GM21390 (cell line): Measurements from ENCODE around the gene SHC3.

Experiments used
- ATAC-seq: cut with Tn5 transposase; IDR thresholded peaks from one replicate; pipeline ENCODE4 v1.9.1; 2021; ENCODE audit not compliant: unreplicated experiment

SHC3 gene

DNA sequence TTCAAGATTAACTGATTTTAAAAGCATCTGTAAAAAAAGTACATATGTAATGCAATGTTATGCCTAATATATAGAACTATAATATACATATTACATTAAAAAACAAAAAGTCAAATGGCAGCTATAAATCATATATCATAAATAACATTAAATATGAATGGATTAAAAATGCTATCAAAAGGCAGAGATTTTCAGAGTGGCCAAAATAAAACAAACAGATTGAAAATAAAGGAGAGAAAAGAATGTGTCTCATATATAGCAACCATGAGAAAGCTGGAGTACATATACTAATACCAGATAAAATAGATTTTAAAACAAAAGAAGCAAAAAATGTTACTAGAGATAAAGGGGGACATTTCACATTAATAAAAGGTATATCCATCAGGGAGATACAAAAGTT lies 148.8 kb downstream of the SHC3 start:
- no peak for ATAC-seq

DNA sequence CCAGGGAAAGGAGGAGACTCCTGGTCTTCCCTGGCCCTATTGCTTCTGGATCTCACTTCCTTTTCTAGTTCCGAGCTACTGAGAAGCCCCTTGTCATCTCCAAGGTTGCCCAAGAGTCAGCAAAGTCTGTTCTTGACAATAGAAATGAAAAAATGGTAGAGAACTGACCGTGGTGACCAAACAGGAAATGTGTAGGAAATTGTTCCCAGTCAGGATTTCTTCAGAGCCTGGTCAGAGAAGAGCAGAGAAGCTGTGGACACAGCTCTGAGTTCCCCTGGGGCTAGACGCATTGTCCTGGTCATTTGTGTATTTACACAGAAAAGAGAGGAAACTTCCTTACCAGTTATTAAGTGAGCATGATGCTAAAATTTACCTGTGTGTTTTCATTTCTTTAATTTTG lies 151.7 kb downstream of the SHC3 start:
- no peak for ATAC-seq

DNA sequence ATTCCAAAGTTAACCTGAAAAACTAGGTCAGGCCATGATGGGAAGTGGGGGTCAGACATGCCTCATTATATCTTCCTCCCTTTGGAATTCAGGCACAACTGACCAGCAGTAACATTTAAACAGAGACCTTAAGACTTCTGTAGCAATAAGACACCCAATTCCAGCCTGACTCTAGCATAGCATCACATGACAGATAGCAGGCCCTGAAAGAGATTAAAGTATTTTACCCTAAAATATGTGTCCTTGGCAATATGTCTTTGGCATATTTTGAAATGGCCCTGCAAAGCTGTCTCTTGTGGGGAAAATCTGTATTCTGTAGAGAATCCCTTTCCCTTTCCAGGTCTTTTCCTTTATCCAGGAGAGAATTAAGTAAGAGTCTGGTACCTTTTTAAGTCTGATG lies 153.1 kb downstream of the SHC3 start:
- no peak for ATAC-seq

DNA sequence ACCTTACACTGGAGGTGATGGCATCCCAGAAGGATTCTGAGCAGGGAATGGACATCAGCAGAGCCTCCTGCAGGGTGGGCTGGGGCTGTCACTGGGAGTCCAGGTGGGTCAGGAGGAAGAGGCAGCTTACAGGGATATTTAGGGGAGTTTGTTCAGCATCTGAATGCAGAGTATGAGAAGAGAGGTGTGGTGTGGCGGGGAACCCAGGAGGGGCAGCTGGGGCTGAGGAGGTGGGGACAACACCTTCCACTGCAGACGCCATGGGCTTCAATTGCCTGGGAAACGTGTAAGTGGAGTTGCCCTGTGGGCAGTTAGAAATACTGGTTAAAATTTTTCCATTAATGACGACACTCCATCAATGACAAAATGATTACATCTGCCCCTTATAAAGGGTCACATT lies 153.9 kb downstream of the SHC3 start:
- ATAC-seq, result no peak

DNA sequence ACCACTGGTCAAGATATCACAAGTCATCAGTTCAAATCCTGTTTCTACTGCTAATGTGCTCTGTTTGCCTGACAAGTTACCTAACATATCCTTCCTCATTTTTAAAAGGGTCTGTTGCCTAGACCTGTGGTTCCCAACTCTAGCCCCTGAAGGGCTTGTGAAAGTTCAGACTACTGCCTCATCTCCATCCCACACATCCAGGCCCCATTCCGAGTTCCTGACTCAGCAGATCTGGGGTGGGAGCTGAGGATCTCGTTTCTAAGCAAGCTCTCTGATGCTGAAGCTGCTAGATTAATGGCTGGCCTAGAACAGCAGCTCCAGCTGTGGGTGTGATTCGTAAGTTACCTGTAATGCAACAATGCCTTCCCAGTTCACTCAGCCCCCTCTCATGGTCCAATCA lies 154.9 kb downstream of the SHC3 start:
- no peak for ATAC-seq

DNA sequence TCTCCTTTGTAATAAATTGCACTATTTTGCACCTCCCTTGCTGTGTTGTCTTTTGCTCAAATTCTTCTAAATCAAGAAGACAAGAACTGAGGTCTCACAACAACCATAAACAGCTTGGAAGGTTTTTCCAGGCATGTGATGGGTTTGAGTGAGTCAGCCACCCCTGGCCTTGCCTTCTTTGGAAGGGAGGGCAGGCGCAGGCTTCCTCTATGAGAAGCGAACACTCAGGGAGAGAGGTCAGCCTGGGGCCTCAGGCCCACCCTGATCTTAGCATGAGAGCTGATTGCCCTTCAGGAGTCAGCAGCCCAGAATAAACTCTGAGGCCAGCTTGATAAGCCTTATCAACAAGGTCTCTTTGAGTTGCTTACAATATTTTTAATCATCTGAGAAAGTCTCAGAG lies 155.7 kb downstream of the SHC3 start:
- ATAC-seq, result no peak

DNA sequence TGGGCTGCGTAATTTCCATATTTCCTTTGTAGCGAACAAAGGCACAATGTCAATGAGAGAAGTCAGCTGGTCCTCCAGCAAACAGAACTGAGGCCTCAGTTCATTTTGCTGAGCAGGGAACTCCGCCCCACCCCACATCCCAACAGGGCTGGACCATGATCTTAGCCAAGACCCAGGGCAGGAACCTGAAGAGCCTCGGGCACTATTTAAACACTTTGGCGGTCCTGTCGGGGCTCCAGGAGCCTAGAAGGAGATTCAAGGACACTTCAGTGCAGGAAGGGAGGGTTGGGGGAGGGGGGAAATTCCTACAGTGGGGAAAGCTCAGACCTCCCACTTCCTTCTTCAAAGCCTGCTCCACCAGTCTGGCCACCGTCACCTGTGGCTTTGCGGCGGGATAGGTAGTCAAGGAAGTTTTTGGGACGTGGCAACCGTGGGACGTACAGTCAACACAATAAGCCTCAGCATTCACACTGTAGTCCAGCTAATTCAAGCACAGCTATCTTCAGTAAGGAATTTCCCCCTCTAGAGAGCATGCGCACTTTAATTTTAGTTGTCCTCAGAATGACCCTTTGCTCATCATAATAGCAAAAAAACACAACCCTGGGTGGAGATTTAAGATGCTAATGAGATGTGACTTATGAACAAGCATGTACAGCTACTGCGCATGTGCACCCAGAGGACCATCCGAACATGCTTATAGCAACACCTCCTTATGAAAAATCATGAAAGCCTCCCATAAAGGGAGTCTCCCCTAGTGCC lies 156.4 kb downstream of the SHC3 start:
- no peak for ATAC-seq

DNA sequence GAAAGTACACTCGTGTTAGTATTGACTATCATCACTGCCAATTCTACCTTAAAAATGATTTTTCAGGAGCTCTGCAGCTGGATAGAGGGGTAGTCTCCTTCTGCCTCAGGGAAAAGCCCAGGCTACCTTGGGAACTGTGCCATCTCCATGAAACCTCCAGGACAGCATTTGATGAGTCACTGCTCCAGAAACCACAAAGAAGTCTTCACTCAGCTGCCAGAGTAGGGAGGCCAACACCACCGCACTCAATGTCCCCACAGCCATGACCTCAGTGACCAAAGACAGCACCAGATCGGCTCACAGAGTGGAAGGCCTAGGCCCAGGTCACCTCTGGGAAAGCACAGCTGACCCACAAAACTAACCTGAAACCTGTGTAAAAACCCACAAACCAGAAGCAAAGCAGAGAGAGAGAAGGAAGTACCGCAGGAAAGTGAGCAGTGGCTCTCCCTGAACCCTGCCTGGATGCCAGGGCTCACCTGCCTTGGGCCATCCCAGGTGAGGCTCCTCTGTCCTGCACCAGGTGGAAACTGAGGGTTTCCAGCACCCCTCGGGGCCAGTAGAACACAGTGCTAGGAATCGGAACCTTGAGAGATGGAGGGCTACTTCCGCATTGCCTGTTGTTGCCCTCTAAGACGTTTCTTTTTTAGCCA lies 157.3 kb downstream of the SHC3 start:
- no peak for ATAC-seq

DNA sequence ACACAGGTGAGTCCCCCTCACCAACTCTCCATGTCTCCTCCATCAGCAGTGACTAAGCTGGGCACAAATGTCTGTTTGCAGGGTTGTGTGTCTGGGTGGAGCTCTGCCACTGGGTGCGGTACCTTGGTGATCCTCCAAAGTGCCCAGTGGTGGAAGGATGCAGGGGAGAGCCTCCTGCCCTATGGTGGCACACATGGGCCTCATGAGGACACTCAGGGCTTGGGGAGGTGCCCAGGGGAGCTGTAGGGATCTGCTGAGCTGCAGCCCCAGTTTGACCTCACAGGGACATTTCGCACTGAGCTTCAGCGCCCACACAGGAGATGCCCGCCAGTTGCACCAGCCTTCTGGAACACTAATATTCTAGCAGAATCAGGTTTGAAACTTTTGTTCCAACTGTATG lies 157.9 kb downstream of the SHC3 start:
- no peak for ATAC-seq

DNA sequence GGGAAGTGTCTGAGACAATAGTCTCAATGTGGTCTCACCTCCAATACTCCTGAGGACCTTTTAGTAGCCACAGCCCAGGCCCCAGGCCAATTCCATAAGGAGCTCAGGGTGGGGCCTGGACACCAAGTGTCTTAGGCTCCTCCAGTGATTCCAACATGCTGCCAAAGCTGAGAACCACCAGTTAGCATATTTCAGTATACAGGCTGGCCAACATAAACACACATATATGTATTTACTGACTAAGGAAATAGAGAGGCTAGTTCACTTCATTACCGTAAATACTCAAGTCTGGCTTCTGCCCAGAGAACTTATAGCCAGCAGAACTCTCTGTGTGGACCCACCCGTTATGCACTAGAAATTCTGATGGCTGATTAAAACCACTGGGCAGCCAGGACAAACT lies 163.3 kb downstream of the SHC3 start:
- no peak for ATAC-seq

DNA sequence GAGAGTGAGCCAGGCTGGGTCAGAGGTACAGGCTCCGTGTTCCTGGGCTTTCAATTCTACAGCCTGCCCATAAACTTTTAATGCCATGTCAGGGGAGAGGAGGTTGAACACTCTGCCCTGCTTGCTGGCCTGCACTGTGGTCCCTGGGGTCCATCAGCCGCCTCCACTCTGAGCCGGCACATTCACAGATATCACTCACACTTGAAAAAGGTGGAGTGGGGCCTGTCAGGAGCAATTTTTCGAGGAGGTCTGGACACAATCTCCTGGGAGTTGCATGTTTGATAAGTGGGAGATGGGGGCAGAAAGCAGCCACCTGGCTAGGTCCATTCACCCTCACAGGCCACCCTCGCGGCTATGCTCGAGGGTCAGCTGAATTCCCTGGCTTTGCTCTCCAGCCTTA lies 164.5 kb downstream of the SHC3 start:
- ATAC-seq, result no peak

DNA sequence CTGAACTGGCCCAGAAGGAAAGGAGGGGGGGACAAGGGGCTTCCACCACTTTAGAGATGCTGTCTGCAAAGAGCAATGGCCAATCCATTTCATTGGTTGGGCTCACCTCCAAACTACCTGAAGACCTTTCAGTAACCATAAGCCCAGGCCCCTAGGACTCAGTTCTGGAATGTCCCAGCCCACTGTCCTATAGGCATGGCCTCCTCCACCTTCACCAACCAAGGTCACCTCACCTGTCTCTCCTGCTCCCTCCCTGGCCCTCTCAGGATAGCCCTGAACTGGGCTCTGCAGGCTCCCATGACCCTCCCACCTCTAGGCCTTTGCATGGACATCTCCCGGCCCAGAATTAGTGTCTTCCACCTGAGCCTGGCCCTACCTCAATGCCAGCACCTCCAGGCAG lies 165.0 kb downstream of the SHC3 start:
- ATAC-seq, result no peak

DNA sequence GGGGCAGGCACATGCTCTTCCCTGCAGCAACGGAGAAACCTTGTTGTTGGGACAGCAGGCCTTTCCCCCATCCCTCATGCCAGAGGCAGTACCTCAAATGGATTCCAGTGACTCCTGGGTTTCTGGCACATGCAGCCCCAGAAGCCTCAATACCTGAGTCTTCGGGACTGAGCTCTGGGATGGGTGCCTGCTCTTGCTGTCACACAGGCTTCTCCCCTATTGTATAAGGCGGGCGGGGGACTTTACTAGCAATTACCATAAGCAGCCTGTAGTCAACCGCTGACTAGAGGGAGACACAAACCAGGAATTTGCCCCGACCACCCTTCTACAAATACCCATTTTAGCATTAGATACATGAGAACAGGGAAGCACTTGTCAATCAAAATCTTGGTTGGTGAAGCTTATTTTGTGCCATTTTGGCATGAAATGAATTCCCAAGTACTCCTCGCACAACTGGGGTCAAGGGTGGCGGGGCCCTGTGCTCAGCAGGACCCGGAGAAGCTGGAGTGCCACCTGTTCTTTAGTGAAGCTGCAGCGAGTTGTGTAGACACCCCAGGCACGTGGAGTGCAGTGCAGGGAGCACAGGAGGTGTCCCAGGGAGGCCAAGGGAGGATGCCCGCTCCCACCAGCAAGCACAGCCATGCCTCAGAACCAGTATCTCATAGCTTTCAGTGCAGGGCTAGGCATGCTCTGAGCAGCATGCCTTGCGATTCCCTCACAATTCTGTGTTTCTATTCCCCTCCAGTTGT lies 166.2 kb downstream of the SHC3 start:
- no peak for ATAC-seq

DNA sequence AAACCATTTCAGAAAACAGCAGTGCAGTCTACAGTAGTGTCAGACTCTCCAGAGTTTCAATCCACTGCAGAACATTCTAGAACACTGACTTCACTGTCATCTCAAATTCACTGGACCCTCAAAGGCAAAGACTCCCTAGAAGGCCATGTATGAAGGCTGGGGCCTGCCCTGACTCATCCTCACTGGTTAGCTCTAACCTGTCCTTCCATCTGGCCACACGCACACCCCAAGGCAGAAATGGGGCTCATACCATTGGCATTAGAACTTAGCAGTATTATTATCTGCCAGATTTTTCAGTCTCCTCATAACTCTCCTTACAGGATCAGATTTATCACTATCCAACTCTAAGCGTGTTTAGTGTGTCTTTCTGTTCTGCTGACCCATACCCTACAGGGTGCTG lies 166.9 kb downstream of the SHC3 start:
- no peak for ATAC-seq

DNA sequence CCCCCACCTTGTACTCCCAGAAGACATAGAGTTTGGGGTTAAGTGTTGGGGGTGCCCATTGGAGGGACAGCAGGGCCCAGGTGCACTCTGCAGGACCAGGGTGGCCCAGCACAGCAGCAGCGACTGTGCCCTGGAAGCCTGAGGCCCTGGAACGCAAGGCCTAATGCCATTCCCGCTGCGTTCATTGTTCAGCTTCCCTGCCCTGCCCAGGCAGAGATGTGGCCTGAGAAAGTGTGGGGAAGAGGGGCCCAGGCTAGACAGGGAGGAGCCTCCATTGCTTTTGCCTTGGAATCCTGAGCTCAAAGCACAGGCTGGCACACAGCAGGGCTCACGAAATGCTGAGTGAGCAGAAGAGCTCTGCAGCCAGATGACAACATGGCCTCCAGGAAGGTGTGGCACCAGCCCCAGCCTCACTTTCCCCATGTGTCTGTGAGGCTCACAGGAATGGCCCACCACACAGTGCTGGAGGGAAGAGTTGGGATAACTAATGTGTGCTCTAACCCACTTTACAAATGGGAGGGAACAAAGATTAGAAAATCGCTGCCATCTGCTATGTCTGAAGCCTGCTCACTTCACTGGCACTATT lies 168.0 kb downstream of the SHC3 start:
- no peak for ATAC-seq

DNA sequence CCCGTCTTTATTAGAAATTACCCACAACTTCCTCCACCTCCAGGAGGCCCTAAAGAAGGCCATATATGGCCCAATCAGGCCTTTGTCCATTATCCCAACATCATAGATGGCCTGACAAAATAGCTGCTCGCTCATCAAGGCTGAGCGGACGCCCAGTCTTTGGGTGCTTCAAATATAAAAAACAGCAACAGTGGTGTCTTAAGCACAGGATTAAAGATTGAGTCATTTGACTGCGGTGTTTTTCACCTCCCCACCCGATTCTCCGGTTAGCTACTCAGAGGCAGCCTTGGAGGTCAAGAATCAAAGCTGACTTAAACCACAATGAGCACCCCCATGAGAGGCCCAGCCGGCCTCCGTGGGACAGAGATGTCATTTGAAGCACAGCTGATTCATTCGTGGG lies 168.6 kb downstream of the SHC3 start:
- no peak for ATAC-seq

DNA sequence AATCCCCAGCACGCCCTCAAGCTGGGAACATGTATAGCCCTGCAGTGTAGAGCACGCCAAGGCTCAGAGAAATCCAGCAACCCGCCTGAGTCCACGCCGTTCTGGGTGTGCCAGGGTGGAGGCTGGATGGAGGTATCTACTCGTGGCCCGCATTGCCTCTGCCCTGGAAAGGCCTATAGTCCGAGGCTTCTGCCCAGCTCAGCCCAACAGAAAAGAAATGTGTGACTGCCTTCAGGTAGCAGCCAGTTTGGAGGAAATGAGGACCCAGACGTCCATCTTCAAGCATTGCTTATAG lies 169.1 kb downstream of the SHC3 start:
- ATAC-seq, result no peak

DNA sequence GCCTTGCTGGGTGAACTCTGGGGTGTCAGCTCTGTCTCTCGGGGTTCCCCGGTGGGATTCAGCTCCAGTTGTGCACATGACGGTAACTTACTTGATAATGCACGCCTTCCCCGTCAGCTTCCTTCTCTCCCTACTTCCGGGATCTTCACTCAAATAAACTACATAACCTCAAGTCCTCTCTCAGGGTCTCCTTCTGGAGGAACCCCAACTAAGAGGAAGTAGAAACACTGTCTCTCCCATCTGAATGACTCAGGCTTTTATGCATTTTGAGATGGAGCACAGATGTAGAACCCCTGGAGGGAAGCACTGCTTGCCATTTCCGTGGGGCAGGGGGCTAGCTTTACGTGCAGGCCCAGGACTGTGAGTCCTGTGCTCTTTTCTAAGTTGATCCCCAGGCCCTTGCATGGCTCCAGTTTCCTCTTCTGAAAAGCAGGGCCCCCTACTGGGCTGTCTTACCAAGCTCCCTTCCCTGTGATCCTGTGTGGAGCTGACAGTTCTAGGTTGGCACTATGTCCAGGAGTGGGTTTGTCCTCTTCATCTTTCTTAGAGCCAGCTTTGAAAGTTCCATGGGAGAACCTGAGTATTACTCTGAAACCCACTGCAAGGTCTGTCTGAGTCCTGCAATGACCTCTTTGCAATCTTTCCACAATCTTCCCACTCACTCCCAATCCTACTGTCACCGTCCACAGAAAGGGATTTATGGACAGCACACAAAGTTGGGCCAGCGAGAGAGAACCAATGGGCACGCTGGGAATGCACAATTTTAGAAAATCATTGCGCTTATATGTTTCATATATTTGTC lies 169.7 kb downstream of the SHC3 start:
- no peak for ATAC-seq

DNA sequence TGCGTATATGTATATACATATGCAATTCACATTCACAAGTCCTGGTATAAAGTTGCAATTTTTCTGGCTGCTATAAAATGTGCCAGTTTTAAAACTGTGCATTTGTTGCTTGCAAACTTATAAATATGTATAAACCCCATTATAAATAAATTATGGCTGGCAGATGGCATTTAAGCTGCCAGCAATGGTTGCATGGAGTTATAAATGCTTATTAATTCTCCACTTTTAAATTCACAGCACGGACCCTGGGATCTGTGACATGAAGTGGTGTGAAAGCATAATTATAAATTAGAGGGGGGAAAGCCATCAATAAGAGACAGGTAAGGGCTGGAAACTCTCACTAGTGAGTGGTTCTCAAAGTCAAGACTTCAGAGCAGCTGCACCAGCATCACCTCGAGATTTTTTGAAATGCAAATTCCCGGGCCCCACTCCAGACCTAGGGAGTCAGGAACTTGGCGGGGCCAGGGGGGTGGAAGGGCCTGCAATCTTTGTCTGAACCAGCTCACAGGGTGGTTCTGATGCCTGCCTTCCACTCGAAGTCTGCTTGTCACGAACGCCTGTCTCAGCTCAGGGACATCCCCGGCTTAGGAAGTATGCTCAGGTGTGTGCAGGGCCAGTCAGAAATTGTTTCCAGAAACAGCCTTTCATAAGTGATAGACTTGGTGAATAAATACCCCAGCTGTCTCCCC lies 170.4 kb downstream of the SHC3 start:
- no peak for ATAC-seq
